ENCODE results near the gene RAB3GAP2.

RAB3GAP2 gene

GRCh38 chr1:220235462-220235861, 36.8 kb downstream of the RAB3GAP2 start:
- Histone ChIP-seq H3K36me3 (no peaks in the 10 kb centered on the region), H3K9me3 (no peaks in the 10 kb centered on the region), H3K4me1 (no peaks in the 10 kb centered on the region), H3K27me3 (no peaks in the 10 kb centered on the region), H3K4me3 (ENCODE audit: low read depth, low read length) (no peak overlapping the region)
- TF ChIP-seq, protein P1, sequence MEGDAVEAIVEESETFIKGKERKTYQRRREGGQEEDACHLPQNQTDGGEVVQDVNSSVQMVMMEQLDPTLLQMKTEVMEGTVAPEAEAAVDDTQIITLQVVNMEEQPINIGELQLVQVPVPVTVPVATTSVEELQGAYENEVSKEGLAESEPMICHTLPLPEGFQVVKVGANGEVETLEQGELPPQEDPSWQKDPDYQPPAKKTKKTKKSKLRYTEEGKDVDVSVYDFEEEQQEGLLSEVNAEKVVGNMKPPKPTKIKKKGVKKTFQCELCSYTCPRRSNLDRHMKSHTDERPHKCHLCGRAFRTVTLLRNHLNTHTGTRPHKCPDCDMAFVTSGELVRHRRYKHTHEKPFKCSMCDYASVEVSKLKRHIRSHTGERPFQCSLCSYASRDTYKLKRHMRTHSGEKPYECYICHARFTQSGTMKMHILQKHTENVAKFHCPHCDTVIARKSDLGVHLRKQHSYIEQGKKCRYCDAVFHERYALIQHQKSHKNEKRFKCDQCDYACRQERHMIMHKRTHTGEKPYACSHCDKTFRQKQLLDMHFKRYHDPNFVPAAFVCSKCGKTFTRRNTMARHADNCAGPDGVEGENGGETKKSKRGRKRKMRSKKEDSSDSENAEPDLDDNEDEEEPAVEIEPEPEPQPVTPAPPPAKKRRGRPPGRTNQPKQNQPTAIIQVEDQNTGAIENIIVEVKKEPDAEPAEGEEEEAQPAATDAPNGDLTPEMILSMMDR (IDR thresholded peaks at IDR 0.05; ENCODE audit: low read depth, low read length): no peak
- no peak for DNase-seq

- DNase-seq: no peak
- H3K36me3 ChIP-seq: no peaks in the 10 kb centered on the region; the same call in 1 of the 2 replicates
These were observed 38.3 kb downstream of the RAB3GAP2 start for GRCh38 chr1:220233927-220234326.

DNA sequence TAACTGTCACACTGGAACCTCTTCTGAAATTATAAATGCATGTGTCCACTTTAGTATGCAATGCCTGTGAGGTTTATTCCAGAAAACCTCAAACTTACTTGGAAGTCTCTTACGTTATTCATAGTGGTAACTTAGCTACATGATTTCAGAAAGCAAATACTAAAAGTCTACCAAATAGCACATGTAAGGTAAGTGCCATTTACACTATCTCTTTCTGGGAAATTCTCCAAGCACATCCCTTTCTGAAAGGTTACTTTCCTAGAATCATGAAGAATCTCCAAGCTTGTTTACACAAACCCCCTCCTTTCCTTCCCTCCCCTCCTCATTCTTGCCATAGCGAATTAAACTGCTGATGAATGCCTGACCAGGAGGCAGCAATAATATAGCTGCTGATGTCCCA, 42.5 kb downstream of the RAB3GAP2 start:
- H3K4me1 ChIP-seq: no peaks in the 10 kb centered on the region
- no peak overlapping the region for H3K4me3 ChIP-seq (ENCODE audit: low read depth, low read length)
- H3K36me3 ChIP-seq: no peaks in the 10 kb centered on the region; the same call in 1 of the 2 replicates
- no peaks in the 10 kb centered on the region for H3K9me3 ChIP-seq
- no peak for DNase-seq
- no peaks in the 10 kb centered on the region for H3K27me3 ChIP-seq
- TF ChIP-seq, protein P1 (IDR thresholded peaks at IDR 0.05; ENCODE audit: low read depth, low read length): no peak

More at GRCh38 chr1:220233927-220234326, 38.3 kb downstream of the RAB3GAP2 start:
- TF ChIP-seq, protein P1 (IDR thresholded peaks at IDR 0.05; ENCODE audit: low read depth, low read length): no peak
- Histone ChIP-seq H3K27me3 (no peaks in the 10 kb centered on the region), H3K4me1 (no peaks in the 10 kb centered on the region), H3K4me3 (ENCODE audit: low read depth, low read length) (no peak overlapping the region), H3K9me3 (no peaks in the 10 kb centered on the region)

DNA sequence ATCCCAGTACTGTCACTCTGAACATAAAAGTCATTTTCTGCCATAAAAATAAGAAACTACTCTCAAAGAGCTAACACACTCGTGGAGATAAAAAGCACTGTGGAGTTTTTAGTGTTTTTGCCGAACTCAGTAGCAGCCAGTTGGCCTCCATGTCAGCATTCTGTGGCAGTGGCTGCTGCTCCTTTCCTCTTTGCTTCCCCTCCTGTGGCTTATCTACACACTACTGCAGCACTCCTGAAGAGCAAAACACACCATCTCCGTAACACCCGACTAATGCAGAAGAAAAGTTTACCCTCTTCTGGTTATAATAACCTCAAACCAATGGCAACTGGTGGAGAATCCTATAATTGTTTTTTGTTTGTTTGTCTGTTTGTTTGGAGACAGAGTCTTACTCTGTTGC, 44.9 kb downstream of the RAB3GAP2 start:
- DNase-seq: no peak
- no peak overlapping the region for H3K4me3 ChIP-seq (ENCODE audit: low read depth, low read length)
- no peaks in the 10 kb centered on the region for H3K27me3 ChIP-seq
- TF ChIP-seq, protein P1 (IDR thresholded peaks at IDR 0.05; ENCODE audit: low read depth, low read length): no peak
- no peaks in the 10 kb centered on the region for H3K9me3 ChIP-seq
- H3K4me1 ChIP-seq: no peaks in the 10 kb centered on the region
- H3K36me3 ChIP-seq: no peaks in the 10 kb centered on the region; the same call in 1 of the 2 replicates

DNA sequence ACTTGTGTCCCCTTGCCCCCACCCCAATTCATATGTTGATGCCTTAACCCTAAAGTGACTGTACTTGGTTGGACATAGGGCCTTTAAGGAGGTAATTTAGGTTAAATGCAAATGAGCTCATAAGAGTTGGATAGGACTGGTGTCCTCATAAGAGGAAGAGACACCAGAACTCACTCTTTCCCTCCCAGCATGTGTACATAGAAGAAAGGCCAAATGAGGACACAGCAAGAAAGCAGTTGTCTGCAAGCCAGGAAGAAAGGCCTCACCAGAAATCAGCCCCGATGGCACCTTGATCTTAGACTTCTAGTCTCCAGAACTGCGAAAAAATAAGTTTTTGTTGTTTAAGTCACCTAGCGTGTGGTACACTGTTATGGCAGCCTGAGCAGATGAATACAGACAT, 45.5 kb downstream of the RAB3GAP2 start:
- Histone ChIP-seq H3K4me3 (ENCODE audit: low read depth, low read length) (no peak overlapping the region), H3K4me1 (no peaks in the 10 kb centered on the region), H3K9me3 (no peaks in the 10 kb centered on the region), H3K36me3 (no peaks in the 10 kb centered on the region; the same call in 1 of the 2 replicates), H3K27me3 (no peaks in the 10 kb centered on the region)
- no peak for DNase-seq
- TF ChIP-seq, protein P1 (IDR thresholded peaks at IDR 0.05; ENCODE audit: low read depth, low read length): no peak

GRCh38 chr1:220225957-220226356, 46.3 kb downstream of the RAB3GAP2 start:
- TF ChIP-seq, protein P1 (IDR thresholded peaks at IDR 0.05; ENCODE audit: low read depth, low read length): no peak
- Histone ChIP-seq H3K27me3 (no peaks in the 10 kb centered on the region), H3K4me3 (ENCODE audit: low read depth, low read length) (no peak overlapping the region), H3K9me3 (no peaks in the 10 kb centered on the region), H3K36me3 (no peaks in the 10 kb centered on the region; the same call in 1 of the 2 replicates), H3K4me1 (no peaks in the 10 kb centered on the region)
- DNase-seq: no peak

All from BE2C (cell line).